Measurements from ENCODE around the gene TSC2. TPM values are rescaled to one million over a fixed set of nuclear protein-coding genes. Genes with fewer than 3 reads are reported as not detected.
A peak's percentile ranks its signal among the peaks of the same experiment; 100 is the strongest.

TSC2 gene
- total RNA-seq, 4 donors from 2014 or later = 88.3 to 206 (median 127) TPM

DNA sequence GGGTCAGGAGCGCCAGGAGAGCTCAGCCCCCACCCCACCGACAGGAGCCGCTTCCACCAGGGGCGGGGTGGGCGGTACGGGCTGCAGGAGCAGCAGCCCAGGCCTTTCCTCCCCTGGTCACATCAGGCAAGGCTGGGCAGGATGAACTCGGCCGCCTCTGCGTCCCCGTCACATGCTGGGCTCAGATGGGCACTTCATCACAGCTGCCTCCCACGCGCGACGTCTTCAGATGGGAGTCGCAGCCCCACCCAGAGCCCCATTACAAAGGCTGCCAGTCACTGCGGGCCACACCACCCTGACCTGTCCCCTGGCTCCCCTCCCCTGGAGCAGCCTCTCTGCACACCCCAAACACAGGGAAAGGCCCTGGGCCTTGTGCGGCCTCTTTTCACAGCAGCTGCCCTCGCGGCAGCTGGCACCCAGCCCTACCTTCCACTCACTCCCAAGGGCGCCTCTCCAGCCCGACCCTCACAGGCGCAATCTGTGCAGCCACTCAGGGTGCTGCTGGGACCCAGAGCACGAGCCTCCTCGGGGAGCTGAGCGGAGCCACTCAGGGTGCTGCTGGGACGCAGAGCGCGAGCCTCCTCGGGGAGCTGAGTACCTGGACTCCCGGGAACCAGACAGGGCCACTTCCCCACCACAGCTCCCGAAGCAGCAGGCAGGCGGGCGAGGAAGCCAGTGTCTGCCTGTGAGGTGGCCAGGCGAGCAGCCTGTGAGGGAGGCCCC lies 42.8 kb upstream of the TSC2 start:
- 83% methylated on average over 32 of the region's 34 CpGs; no CpG with 5 or more reads in 1 of the 2 donors for WGBS, 2 donors (ENCODE audit: low coverage in 1 of 2)
- Histone ChIP-seq H3K27me3 (no peaks in the 10 kb centered on the region), H3K27ac (peak overlapping the region in 2 of 4 donors; percentile 53 to 79), H3K4me3 (no peak overlapping the region), H3K36me3 (peaks cover 0 to 25% (median 15%) of the 10 kb centered on the region in 4 donors), H3K4me1 (peaks cover 29 to 50% (median 41%) of the 10 kb centered on the region in 4 donors), H3K9me3 (no peaks in the 10 kb centered on the region)
- intact Hi-C loops (cut with DNase I; ENCODE audit: low total_unique reads) = loop anchor here (10.0 kb wide), 1 partner anchor 230 kb away; the partner anchor contains the start of gene DNASE1L2
- DNase-seq = no peak
- no peak for TF ChIP-seq POLR2A (IDR thresholded peaks at IDR 0.05)
- no peak for TF ChIP-seq EP300 (IDR thresholded peaks at IDR 0.05; ENCODE audit: low read depth)
- TF ChIP-seq, protein P1, sequence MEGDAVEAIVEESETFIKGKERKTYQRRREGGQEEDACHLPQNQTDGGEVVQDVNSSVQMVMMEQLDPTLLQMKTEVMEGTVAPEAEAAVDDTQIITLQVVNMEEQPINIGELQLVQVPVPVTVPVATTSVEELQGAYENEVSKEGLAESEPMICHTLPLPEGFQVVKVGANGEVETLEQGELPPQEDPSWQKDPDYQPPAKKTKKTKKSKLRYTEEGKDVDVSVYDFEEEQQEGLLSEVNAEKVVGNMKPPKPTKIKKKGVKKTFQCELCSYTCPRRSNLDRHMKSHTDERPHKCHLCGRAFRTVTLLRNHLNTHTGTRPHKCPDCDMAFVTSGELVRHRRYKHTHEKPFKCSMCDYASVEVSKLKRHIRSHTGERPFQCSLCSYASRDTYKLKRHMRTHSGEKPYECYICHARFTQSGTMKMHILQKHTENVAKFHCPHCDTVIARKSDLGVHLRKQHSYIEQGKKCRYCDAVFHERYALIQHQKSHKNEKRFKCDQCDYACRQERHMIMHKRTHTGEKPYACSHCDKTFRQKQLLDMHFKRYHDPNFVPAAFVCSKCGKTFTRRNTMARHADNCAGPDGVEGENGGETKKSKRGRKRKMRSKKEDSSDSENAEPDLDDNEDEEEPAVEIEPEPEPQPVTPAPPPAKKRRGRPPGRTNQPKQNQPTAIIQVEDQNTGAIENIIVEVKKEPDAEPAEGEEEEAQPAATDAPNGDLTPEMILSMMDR (IDR thresholded peaks at IDR 0.05) = no peak
- TF ChIP-seq POLR2AphosphoS5 (IDR thresholded peaks at IDR 0.05) = no peak
- in situ Hi-C loops (cut with MboI; ENCODE audit: low pct_ligation_motif_present in 1 of 4, low pct_unique_long_range_greater_than_20kb in 1 of 4, low sequenced_read_pairs in 3 of 4) = loop anchor here in 1 of 4 donors (25.0 kb wide), 1 partner anchor 132 kb away; the partner anchor contains the start of genes PKD1 and RAB26

DNA sequence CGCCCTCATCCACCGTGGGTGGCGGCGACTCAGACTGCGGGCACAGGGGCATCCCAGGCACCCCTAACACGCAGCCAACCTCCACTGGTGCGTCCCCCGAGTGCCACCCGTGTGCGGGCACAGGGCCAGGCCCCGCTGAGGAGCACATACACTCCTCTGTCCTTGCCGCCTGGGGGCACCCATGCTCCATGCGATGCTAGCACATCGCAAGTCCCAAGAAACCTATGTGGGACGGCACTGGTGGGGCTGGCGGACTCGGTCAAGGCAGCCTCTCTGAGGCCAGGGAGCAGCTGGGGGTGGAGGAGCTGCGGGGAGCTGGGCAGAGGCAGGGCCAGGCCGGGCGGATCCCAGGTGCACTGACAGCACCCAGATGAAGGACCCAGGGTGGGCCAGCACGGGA lies 42.1 kb upstream of the TSC2 start:
- in situ Hi-C loops (cut with MboI; ENCODE audit: low pct_ligation_motif_present in 1 of 4, low pct_unique_long_range_greater_than_20kb in 1 of 4, low sequenced_read_pairs in 3 of 4) = loop anchor here in 1 of 4 donors (25.0 kb wide), 1 partner anchor 132 kb away; the partner anchor contains the start of genes PKD1 and RAB26
- Histone ChIP-seq H3K4me1 (peaks cover 34 to 56% (median 47%) of the 10 kb centered on the region in 4 donors), H3K27me3 (no peaks in the 10 kb centered on the region), H3K27ac (no peak overlapping the region), H3K4me3 (no peak overlapping the region), H3K36me3 (peaks cover 0 to 21% (median 13%) of the 10 kb centered on the region in 4 donors), H3K9me3 (no peaks in the 10 kb centered on the region)
- no peak for TF ChIP-seq POLR2A (IDR thresholded peaks at IDR 0.05)
- TF ChIP-seq, protein P1 (IDR thresholded peaks at IDR 0.05) = no peak
- no peak for TF ChIP-seq EP300 (IDR thresholded peaks at IDR 0.05; ENCODE audit: low read depth)
- TF ChIP-seq POLR2AphosphoS5 (IDR thresholded peaks at IDR 0.05) = no peak
- DNase-seq = no peak
- 75% methylated on average over 21 of the region's 21 CpGs; no CpG with 5 or more reads in 1 of the 2 donors for WGBS, 2 donors (ENCODE audit: low coverage in 1 of 2)
- intact Hi-C loops (cut with DNase I; ENCODE audit: low total_unique reads) = loop anchor here (10.0 kb wide), 1 partner anchor 229 kb away; the partner anchor contains the start of gene DNASE1L2

GRCh38 chr16:2006317-2006716 lies 41.5 kb upstream of the TSC2 start:
- H3K27me3 ChIP-seq = no peaks in the 10 kb centered on the region
- H3K4me1 ChIP-seq = peaks cover 36 to 57% (median 49%) of the 10 kb centered on the region in 4 donors
- no peak for DNase-seq
- TF ChIP-seq EP300 (IDR thresholded peaks at IDR 0.05; ENCODE audit: low read depth) (no peak), POLR2AphosphoS5 (IDR thresholded peaks at IDR 0.05) (no peak), POLR2A (IDR thresholded peaks at IDR 0.05) (no peak)
- TF ChIP-seq, protein P1 (IDR thresholded peaks at IDR 0.05) = no peak
- intact Hi-C loops (cut with DNase I; ENCODE audit: low total_unique reads) (loop anchor here (10.0 kb wide), 1 partner anchor 228 kb away; the partner anchor contains the start of gene DNASE1L2), in situ Hi-C loops (cut with MboI; ENCODE audit: low pct_ligation_motif_present in 1 of 4, low pct_unique_long_range_greater_than_20kb in 1 of 4, low sequenced_read_pairs in 3 of 4) (loop anchor here in 1 of 4 donors (25.0 kb wide), 1 partner anchor 131 kb away; the partner anchor contains the start of genes PKD1 and RAB26)
- no peak overlapping the region for H3K4me3 ChIP-seq
- H3K27ac ChIP-seq = no peak overlapping the region
- H3K9me3 ChIP-seq = no peaks in the 10 kb centered on the region
- H3K36me3 ChIP-seq = peaks cover 0 to 14% (median 10%) of the 10 kb centered on the region in 4 donors
- WGBS, 2 donors (ENCODE audit: low coverage in 1 of 2) = 94% methylated on average over 8 of the region's 8 CpGs; no CpG with 5 or more reads in 1 of the 2 donors

All from transverse colon (tissue), 4 donors.